HL-60/S4 treated with phorbol 12-myristate 13-acetate at 8.2 ng/mL for 4 days and 3 days (cell line): ENCODE data around the gene MAP3K3.

ENCODE experiments used
- in situ Hi-C: fragments of 300-500 bp; cut with MboI; formaldehyde crosslinking; loops from 2 replicates; pipeline ENCODE4 v1.15.0; 2022; ENCODE audit warnings: low sequenced_read_pairs

Gene MAP3K3

DNA sequence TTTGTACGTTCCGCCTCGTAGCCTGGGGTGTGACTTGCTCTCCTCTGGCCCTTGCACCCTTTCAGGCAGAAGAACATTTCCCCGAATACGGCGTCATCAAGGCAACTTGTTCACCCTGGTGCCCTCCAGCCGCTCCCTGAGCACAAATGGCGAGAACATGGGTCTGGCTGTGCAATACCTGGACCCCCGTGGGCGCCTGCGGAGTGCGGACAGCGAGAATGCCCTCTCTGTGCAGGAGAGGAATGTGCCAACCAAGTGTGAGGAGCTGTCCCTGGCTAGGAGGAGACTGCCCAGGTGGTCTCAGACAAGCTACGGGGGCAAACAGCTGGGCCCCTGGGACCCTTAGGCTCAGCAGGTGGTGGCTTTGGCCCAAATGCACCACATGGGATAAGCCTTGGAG is 67.3 kb downstream of the MAP3K3 start:
- in situ Hi-C loops: no loop called here

- in situ Hi-C loops: no loop called here
These were observed 70.1 kb downstream of the MAP3K3 start for GRCh38 chr17:63692195-63692816.

GRCh38 chr17:63693411-63694113 is 71.3 kb downstream of the MAP3K3 start:
- in situ Hi-C loops: no loop called here

- in situ Hi-C loops: no loop called here
These were observed 72.2 kb downstream of the MAP3K3 start for GRCh38 chr17:63694229-63694949.

- in situ Hi-C loops: no loop called here
These were observed 72.9 kb downstream of the MAP3K3 start for GRCh38 chr17:63694950-63695773.

DNA sequence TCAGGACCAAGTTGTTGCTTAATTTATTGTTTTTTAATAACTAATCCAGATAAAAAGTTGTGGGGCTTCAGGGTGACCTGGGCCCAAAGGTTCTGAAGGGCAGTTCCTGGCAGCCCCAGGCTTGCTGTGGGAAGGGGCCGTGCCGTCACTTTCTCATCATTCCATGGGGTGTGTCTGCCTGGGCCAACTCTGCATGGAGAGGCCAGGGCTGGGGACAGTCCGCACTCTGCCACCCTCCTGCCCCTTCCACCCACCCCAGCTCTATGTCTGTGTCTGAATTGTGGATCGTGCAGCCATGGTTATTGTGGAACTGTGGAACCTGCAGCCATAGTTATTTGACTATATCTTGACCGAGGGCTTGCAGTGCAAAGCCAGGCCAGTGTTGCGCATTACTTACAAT is 73.7 kb downstream of the MAP3K3 start:
- in situ Hi-C loops: no loop called here

- in situ Hi-C loops: no loop called here
These were observed 74.3 kb downstream of the MAP3K3 start for GRCh38 chr17:63696381-63696961.

- in situ Hi-C loops: no loop called here
These were observed 75.4 kb downstream of the MAP3K3 start for GRCh38 chr17:63697341-63698286.

GRCh38 chr17:63698381-63698885 is 76.2 kb downstream of the MAP3K3 start:
- in situ Hi-C loops: no loop called here

DNA sequence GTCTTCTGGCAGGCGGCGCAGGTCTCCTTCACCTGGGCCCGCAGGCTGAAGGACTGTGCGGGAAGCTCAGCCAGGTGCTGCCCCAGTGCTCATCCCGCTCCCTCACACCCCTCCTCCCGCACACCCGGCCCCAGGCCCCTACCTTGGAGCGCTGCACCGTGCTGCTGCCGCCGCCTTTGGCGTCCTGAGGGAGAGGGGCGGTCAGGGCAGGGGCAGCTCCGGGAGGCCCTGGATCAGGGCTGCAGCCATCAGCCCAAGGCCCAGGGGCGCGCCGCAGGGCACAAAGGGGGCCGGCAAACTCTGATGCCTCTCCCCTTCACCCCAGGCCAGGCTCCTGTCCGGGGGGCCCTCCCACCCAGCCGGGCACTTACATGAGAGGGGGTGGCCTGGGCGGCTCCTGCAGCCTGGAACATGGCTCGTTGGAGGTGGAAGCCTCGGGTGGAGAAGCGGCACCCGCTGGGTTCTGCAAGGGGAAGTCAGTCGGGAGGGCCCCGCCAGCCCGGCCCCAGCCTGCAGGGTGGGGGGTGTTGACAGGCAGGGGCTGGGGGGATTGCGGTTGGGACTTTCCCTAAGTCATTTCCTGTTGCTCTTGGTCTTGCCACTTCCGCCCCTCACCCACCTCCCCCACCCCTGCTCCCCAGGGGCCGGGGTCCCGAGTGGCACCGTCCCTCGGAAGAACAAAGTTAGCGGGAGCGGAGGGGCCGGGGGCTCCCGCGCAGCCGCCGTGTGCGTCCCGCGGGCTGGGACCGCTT is 76.8 kb downstream of the MAP3K3 start:
- in situ Hi-C loops: no loop called here

GRCh38 chr17:63699638-63700527 is 77.7 kb downstream of the MAP3K3 start, which contains the start of gene LIMD2:
Gene LIMD2 (minus strand): TSS chr17:63700125. CDS start chr17:63699298, 827 bp downstream.
- in situ Hi-C loops: no loop called here

- in situ Hi-C loops: no loop called here
These were observed 78.6 kb downstream of the MAP3K3 start for GRCh38 chr17:63700528-63701455.

DNA sequence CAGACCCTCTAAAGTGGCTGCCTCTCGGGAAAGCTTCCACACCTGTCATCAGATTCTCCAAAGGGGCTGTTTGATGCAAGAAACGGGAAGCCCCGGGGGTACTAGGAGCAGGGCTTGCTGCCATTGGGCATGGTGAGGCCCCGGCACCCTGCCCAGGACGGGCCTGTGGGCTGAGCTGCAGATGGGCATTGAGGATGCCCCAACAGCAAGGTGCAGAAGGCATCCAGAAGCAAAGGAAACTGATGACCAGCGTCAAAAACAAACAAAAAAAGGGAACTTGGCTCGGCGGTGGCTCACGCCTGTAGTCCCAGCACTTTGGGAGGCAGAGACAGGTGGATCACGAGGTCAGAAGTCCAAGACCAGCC is 79.2 kb downstream of the MAP3K3 start:
- in situ Hi-C loops: no loop called here

DNA sequence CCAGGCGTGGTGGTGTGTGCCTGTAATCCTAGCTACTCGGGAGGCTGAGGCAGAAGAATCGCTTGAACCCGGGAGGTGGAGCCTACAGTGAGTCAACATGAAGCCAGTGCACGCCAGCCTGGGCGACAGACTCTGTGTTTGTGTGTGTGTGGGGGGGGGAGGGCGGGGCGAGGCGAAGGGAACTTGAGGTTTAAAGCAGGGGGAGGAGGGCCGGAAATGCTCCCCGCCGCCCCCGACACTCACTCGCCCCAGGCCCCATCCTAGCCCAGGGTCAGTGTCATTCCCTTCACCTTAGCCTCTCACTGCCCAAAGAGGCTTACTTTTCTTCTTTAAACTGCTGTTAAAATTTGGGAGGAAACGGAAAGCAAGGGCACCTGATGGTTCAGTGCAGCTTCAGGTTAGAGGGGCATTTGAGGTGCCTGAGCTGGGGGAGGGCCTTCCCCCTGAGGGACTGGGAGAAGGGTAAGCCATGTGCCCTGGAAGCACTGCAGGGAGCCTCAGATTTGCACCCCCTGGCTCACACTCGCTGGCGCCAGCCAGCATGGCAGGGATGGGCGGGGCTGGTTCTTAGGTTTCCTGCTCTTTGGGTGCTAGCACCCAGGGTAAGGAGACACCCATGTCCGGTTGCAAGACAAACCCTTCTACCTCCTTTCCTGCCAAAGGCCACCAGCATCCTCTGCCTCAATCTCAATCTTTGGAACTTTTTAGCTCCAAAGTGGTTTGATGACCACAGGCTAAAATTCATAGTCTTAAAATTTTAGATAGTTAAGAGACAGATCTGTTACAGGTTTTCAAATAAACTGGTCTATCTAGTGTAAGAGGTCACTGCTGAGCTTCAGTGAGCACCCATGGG is 79.9 kb downstream of the MAP3K3 start:
- in situ Hi-C loops: no loop called here

DNA sequence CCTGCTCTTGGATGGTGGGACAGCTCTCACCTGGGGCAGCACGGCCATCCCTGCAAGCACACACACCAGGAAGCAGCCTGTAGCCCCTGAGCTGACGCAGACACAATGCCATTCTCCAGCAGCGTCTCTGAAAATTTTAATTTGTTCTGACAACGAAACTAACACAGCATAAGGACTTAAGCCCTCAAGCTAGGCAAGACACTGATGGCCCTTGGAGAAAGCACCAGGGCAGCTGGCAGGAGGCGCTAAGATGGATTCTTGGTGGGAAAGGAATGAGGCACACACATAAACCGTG is 80.5 kb downstream of the MAP3K3 start:
- in situ Hi-C loops: no loop called here

- in situ Hi-C loops: no loop called here
These were observed 80.8 kb downstream of the MAP3K3 start for GRCh38 chr17:63703029-63703428.
